Loucy (cell line): Measurements from ENCODE around the gene HOGA1.
"Not testable (repeated sequence)": the region's sequence is repeated elsewhere in the genome, so short reads cannot be mapped to it uniquely, and the experiment has no call there.

Experiments used
- CTCF ChIP-seq: fragments of 200-600 bp; sonication (generic); conservative IDR thresholded peaks from 2 replicates; pipeline ENCODE4 v1.5.1; 2014; ENCODE audit warnings: mild to moderate bottlenecking, antibody characterized with exemption, low read length
- EZH2phosphoT487 ChIP-seq: fragments of 200-600 bp; IDR thresholded peaks from 2 replicates; pipeline ENCODE4 v1.6.1; 2018; ENCODE audit warnings: antibody characterized with exemption, mild to moderate bottlenecking, moderate library complexity, borderline replicate concordance

GRCh38 chr10:97639090-97639489 is 54.9 kb downstream of the HOGA1 start:
- not testable (repeated sequence) for TF ChIP-seq CTCF, EZH2phosphoT487
